ENCODE data around the gene KCNK2. TPM values are rescaled to one million over a fixed set of nuclear protein-coding genes. Genes with fewer than 3 reads are reported as not detected.

KCNK2 gene
- total RNA-seq, 6 experiments from 2014 or later, result 50.1 to 93.1 (median 85.0) TPM

DNA sequence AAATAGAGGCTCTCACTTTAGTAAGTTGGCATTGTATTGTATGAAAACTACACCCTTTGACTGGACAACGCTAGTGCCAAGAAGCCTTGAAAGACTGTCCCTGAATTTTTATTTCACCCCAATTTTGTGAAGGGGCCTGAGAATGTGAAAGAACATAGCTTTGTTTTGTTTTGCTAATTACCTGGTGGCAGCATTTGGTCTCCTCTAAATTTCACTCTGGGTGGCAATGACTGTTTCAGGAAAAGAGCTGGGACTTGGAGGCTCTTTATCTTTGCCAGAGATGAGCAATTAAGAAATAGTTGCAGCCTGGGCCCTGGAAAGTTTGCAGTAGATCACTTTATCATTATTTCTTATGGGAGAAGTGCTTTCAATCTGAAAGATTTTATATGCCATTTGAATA lies 117.6 kb downstream of the KCNK2 start:
- Mint-ChIP-seq H3K4me1 (ENCODE audit: low read depth) (peaks cover 22% of the 10 kb centered on the region), H3K36me3 (ENCODE audit: low read depth) (peaks cover 24% of the 10 kb centered on the region), H3K27me3 (ENCODE audit: insufficient read depth) (peaks cover 3% of the 10 kb centered on the region; the same call in 1 of the 2 replicates), H3K4me3 (no peak overlapping the region), H3K9me3 (no peaks in the 10 kb centered on the region), H3K27ac (no peak overlapping the region)
- DNase-seq, result no peak
- TF ChIP-seq, protein P1, sequence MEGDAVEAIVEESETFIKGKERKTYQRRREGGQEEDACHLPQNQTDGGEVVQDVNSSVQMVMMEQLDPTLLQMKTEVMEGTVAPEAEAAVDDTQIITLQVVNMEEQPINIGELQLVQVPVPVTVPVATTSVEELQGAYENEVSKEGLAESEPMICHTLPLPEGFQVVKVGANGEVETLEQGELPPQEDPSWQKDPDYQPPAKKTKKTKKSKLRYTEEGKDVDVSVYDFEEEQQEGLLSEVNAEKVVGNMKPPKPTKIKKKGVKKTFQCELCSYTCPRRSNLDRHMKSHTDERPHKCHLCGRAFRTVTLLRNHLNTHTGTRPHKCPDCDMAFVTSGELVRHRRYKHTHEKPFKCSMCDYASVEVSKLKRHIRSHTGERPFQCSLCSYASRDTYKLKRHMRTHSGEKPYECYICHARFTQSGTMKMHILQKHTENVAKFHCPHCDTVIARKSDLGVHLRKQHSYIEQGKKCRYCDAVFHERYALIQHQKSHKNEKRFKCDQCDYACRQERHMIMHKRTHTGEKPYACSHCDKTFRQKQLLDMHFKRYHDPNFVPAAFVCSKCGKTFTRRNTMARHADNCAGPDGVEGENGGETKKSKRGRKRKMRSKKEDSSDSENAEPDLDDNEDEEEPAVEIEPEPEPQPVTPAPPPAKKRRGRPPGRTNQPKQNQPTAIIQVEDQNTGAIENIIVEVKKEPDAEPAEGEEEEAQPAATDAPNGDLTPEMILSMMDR (IDR thresholded peaks at IDR 0.05), result no peak

DNA sequence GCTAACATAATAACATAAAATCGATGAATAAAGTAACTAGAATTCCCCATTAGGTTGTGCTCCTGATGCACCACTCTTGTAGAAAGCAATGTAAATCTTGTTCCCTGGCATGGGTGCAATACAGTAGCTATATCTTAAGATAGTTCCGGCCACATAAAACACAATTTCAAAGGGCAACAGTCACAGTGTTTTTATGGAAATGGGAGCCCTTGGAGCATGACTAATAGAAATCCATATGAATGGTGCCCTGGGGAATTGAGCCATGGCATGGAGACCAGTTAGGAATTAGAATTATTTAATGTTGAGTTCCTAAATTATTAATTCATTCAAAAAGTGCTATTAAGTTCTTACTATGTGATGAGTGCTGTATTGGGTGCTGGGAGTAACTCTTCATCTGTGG lies 118.7 kb downstream of the KCNK2 start:
- peaks cover 3% of the 10 kb centered on the region; the same call in 1 of the 2 replicates for H3K27me3 Mint-ChIP-seq (ENCODE audit: insufficient read depth)
- H3K4me3 Mint-ChIP-seq, result no peak overlapping the region
- DNase-seq, result no peak
- peak overlapping the region; percentile 37; the same call in 1 of the 2 replicates for H3K27ac Mint-ChIP-seq
- peaks cover 22% of the 10 kb centered on the region for H3K4me1 Mint-ChIP-seq (ENCODE audit: low read depth)
- no peaks in the 10 kb centered on the region for H3K9me3 Mint-ChIP-seq
- TF ChIP-seq, protein P1 (IDR thresholded peaks at IDR 0.05), result no peak
- H3K36me3 Mint-ChIP-seq (ENCODE audit: low read depth), result peaks cover 25% of the 10 kb centered on the region

GRCh38 chr1:215202868-215203267 lies 120.3 kb downstream of the KCNK2 start:
- TF ChIP-seq, protein P1 (IDR thresholded peaks at IDR 0.05), result no peak
- no peak for DNase-seq
- no peaks in the 10 kb centered on the region for H3K9me3 Mint-ChIP-seq
- H3K27me3 Mint-ChIP-seq (ENCODE audit: insufficient read depth), result peaks cover 3% of the 10 kb centered on the region
- H3K4me3 Mint-ChIP-seq, result no peak overlapping the region
- H3K4me1 Mint-ChIP-seq (ENCODE audit: low read depth), result peaks cover 22% of the 10 kb centered on the region
- no peak overlapping the region for H3K27ac Mint-ChIP-seq
- H3K36me3 Mint-ChIP-seq (ENCODE audit: low read depth), result peaks cover 25% of the 10 kb centered on the region

DNA sequence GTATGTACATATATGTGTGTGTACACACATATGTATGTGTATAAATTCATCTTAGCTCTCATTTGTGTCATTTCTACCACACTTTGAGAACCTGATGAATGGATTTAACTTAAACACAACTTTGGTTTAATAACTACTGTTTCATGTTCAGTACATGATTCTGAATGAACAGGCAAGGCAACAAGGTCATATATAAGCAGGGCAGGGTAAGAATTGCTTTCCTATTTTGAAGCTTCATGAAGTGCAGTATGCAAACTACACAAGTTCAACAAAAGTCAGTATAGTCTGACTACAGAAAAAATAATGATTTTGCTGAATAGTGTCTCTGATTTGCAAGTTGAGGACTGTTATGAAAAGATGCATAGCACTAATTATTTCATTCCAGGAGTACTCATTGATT lies 127.6 kb downstream of the KCNK2 start:
- Mint-ChIP-seq H3K4me3 (no peak overlapping the region), H3K36me3 (ENCODE audit: low read depth) (peaks cover 30% of the 10 kb centered on the region), H3K27ac (no peak overlapping the region), H3K27me3 (ENCODE audit: insufficient read depth) (peaks cover 4% of the 10 kb centered on the region; the same call in 1 of the 2 replicates), H3K9me3 (no peaks in the 10 kb centered on the region), H3K4me1 (ENCODE audit: low read depth) (peaks cover 17% of the 10 kb centered on the region; the same call in 1 of the 2 replicates)
- DNase-seq, result no peak
- TF ChIP-seq, protein P1 (IDR thresholded peaks at IDR 0.05), result no peak

DNA sequence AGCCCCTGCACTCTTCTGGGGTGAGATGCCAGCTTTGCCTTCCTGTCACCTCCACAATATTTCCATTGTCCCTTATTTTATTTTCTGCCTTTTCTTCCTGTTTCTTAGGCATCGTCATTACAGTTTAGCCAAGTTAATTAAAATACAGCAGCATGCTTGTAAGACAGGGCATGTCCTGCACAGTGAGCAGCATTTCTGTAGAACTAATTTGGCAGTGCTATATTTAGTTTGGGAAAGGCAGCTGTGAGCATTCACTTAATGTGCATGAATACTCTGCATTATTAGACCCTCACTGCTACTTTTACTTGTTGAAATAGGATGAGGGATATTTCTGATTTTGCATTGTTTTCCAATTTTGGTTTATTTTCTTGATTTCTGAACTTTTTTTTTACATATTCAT lies 133.3 kb downstream of the KCNK2 start:
- TF ChIP-seq, protein P1 (IDR thresholded peaks at IDR 0.05), result no peak
- H3K27me3 Mint-ChIP-seq (ENCODE audit: insufficient read depth), result peaks cover 3% of the 10 kb centered on the region; the same call in 1 of the 2 replicates

DNA sequence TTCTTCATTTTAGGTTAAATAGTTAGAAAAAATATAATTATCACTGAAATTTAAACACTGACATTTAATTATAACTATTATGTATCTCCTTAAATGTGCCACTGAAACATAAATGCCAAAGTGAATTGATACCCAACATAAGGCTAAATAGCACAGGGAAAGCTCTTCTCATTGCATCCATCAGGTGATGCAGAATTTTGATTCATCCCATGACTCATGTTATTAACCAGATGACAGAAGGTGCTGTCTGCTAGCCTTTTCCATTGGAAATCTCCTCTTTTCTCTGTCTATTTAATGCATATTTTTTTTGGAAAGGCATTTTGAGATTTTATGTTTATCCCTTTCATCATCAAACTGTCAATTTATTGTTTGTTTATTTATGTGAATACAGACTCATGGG lies 136.8 kb downstream of the KCNK2 start:
- H3K4me1 Mint-ChIP-seq (ENCODE audit: low read depth), result peaks cover 22% of the 10 kb centered on the region
- H3K9me3 Mint-ChIP-seq, result no peaks in the 10 kb centered on the region
- DNase-seq, result no peak
- TF ChIP-seq, protein P1 (IDR thresholded peaks at IDR 0.05), result no peak
- no peak overlapping the region for H3K27ac Mint-ChIP-seq
- H3K4me3 Mint-ChIP-seq, result no peak overlapping the region
- peaks cover 34% of the 10 kb centered on the region for H3K36me3 Mint-ChIP-seq (ENCODE audit: low read depth)
- peaks cover 3% of the 10 kb centered on the region; the same call in 1 of the 2 replicates for H3K27me3 Mint-ChIP-seq (ENCODE audit: insufficient read depth)

More for the DNA sequence above, 133.3 kb downstream of the KCNK2 start:
- H3K36me3 Mint-ChIP-seq (ENCODE audit: low read depth), result peaks cover 33% of the 10 kb centered on the region
- no peaks in the 10 kb centered on the region for H3K9me3 Mint-ChIP-seq
- H3K4me3 Mint-ChIP-seq, result no peak overlapping the region
- peaks cover 38% of the 10 kb centered on the region for H3K4me1 Mint-ChIP-seq (ENCODE audit: low read depth)
- H3K27ac Mint-ChIP-seq, result no peak overlapping the region
- DNase-seq, result no peak

Measured in HFFc6 (cell line).